GM13977 (cell line): ENCODE measurements around the gene LRRC17.
A peak's percentile ranks its signal among the peaks of the same experiment; 100 is the strongest.

Experiments
- DNase-seq: peaks from one replicate; pipeline ENCODE4 v3.0.0; 2012; ENCODE audit warnings: low spot score
- in situ Hi-C: fragments of 300-500 bp; cut with MboI; formaldehyde crosslinking; loops from one replicate; pipeline ENCODE4 v1.12.0; 2022; ENCODE audit warnings: low sequenced_read_pairs, low pct_unique_long_range_greater_than_20kb, mixed read lengths, inconsistent platforms; ENCODE audit not compliant: unreplicated experiment
- TF ChIP-seq, protein P1 (sequence below): IDR thresholded peaks from 2 replicates; pipeline ENCODE4 v1.5.1; 2012; ENCODE audit warnings: mild to moderate bottlenecking, control low read depth; ENCODE audit not compliant: insufficient read depth; ENCODE audit errors: extremely low read depth, missing control alignments

LRRC17 gene

DNA sequence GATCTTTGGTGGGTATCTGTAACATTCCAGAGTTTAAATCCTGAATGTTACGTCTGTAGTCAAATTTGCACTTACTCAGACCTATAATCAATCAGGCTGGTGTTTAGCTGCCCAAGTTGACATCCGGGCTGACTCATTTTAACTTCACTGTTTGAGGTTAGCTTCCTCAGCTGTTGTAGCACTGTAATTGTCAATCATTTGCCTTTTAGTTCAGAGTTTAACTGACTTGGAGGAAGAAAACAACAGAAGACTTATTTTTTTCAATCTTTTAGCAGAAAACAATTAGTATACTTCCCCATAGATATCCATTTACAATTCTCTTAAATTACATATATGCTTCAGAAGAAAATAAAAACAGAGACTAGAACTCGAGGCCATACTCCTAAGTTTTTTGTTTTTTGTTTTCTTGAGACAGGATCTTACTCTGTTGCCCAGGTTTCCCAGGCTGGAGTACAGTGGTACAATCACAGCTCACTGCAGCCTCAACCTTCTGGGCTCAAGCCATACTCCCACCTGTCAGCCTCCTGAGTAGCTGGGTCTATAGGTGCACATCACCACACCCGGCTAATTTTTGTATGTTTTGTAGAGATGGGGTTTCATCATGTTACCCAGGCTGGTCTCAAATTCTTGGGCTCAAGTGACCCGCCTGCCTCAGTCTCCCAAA lies 38.5 kb upstream of the LRRC17 start:
- peak; percentile 61 for DNase-seq
- TF ChIP-seq, protein P1, sequence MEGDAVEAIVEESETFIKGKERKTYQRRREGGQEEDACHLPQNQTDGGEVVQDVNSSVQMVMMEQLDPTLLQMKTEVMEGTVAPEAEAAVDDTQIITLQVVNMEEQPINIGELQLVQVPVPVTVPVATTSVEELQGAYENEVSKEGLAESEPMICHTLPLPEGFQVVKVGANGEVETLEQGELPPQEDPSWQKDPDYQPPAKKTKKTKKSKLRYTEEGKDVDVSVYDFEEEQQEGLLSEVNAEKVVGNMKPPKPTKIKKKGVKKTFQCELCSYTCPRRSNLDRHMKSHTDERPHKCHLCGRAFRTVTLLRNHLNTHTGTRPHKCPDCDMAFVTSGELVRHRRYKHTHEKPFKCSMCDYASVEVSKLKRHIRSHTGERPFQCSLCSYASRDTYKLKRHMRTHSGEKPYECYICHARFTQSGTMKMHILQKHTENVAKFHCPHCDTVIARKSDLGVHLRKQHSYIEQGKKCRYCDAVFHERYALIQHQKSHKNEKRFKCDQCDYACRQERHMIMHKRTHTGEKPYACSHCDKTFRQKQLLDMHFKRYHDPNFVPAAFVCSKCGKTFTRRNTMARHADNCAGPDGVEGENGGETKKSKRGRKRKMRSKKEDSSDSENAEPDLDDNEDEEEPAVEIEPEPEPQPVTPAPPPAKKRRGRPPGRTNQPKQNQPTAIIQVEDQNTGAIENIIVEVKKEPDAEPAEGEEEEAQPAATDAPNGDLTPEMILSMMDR = no peak
- in situ Hi-C loops = no loop called here

- TF ChIP-seq, protein P1 = no peak
- in situ Hi-C loops = no loop called here
- no peak for DNase-seq
These were observed 37.8 kb upstream of the LRRC17 start for GRCh38 chr7:102874966-102875365.

DNA sequence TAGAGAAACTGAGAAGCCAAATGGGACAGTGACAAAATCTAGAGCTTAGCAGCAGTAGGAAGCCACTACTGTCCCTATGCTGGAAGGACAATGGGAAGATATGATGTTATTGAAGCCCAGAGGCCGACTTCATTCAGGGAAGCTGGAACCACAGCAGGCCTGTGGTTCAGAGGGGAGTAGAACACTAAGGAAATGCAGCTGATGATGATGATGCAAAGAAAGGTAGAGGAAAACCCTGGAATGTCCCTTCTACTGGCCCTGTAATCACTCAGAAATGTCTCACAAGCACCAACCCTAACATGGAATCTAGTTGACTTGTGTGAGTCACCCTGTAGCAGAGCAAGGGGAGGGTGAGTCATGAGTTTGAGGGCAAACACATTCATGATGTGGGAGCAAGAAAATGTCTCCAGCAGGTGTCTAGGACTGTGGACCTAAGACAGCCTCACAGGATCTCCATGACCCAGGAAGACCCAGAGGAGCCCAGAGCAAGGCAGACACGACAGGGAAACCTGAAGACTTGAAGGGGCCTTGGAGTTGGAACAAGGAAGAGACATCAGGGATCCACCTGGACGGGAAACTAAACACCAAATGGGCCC lies 37.0 kb upstream of the LRRC17 start:
- no peak for DNase-seq
- TF ChIP-seq, protein P1 = no peak
- in situ Hi-C loops = no loop called here

- TF ChIP-seq, protein P1 = no peak
- in situ Hi-C loops = no loop called here
- DNase-seq = no peak
These were observed 29.5 kb upstream of the LRRC17 start for GRCh38 chr7:102883098-102883860.

DNA sequence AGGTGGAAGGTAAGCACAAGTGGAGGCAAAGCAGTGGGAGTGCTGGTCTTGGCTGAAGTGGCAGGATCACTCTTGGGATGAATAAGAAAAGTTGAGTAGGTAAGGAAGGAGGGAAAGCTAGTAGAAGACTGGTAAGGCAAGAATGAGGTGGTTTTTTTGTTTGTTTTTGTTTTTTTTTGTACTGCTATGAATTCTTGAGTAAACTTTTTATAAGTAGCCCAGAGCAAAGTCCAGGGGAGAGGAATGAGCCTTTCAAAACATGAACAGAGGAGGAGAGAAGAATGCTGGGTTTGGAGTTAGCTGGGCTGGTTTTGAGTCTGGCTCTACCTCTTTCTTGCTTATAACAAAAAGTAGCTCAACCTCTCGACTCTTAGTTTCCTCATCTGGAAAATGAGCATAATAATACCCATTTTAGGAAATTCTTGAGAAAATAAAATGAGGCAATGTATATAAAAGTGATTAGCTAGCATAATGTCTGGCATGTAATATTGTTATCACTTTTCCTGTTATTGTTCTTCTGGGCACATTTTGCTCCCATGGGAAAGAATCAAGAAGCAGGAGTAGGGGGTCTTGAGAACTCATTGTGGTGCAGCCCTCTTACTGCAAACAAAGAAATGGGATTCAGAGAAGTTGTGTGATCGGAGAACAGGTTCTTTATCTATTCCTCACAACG lies 24.1 kb upstream of the LRRC17 start:
- TF ChIP-seq, protein P1 = no peak
- in situ Hi-C loops = no loop called here
- no peak for DNase-seq

- TF ChIP-seq, protein P1 = no peak
- no peak for DNase-seq
These were observed 22.9 kb upstream of the LRRC17 start for GRCh38 chr7:102889851-102890250.

More at GRCh38 chr7:102889851-102890250, 22.9 kb upstream of the LRRC17 start:
- in situ Hi-C loops = no loop called here
